Measurements from ENCODE around the gene RAP1GDS1.

Gene RAP1GDS1

DNA sequence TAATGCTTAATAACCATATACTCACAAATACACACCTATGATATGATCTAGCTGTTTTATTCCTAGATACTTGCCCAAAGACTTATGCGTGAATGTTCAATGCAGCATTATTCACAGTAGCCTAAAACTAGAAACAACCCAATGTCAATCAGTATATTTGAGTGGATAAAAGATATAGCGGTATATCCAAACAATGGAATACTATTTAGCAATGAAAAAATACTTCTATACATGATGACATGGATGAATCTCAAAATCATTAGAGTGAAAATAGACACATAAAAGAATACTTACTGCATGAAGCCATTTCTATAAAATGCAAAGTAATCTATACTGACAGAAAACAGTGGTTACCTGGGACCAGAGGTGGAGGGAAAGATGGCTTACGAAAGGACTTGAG lies 108.1 kb downstream of the RAP1GDS1 start:
- TF ChIP-seq, protein P1, sequence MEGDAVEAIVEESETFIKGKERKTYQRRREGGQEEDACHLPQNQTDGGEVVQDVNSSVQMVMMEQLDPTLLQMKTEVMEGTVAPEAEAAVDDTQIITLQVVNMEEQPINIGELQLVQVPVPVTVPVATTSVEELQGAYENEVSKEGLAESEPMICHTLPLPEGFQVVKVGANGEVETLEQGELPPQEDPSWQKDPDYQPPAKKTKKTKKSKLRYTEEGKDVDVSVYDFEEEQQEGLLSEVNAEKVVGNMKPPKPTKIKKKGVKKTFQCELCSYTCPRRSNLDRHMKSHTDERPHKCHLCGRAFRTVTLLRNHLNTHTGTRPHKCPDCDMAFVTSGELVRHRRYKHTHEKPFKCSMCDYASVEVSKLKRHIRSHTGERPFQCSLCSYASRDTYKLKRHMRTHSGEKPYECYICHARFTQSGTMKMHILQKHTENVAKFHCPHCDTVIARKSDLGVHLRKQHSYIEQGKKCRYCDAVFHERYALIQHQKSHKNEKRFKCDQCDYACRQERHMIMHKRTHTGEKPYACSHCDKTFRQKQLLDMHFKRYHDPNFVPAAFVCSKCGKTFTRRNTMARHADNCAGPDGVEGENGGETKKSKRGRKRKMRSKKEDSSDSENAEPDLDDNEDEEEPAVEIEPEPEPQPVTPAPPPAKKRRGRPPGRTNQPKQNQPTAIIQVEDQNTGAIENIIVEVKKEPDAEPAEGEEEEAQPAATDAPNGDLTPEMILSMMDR (IDR thresholded peaks at IDR 0.05): no peak
- Histone ChIP-seq H3K9me3 (ENCODE audit: control insufficient read depth, low read length) (no peaks in the 10 kb centered on the region), H3K4me3 (ENCODE audit: low read depth, low read length) (no peak overlapping the region), H3K79me2 (no peaks in the 10 kb centered on the region), H3K9ac (no peak overlapping the region), H3K36me3 (ENCODE audit: control insufficient read depth, insufficient read depth, low read length) (no peaks in the 10 kb centered on the region), H3K27me3 (ENCODE audit: control insufficient read depth, insufficient read depth, low read length) (no peaks in the 10 kb centered on the region), H2AFZ (no peak overlapping the region), H3K4me2 (ENCODE audit: low read length) (no peak overlapping the region), H3K27ac (no peak overlapping the region), H3K4me1 (no peaks in the 10 kb centered on the region)

DNA sequence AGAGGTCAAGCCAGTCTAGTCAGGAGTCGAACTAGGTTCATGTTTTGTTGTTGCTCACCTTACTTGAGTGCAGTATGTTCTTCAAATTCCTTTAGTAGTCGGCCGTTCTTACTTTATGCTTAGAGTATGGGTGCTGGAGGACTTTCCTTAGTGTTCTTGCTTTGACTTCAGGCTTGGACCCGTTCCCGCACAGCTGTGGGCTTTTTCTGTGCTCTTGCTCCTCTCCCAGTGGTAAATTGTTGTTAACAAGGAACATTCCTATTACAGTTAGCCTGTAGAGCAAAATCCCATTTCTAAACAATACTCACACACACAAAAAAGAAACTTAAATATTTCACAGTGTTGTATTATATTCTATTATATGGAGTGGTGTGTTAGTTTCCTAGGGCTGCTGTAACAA lies 113.5 kb downstream of the RAP1GDS1 start:
- Histone ChIP-seq H3K9ac (no peak overlapping the region), H3K4me3 (ENCODE audit: low read depth, low read length) (no peak overlapping the region), H3K4me2 (ENCODE audit: low read length) (no peak overlapping the region), H3K27me3 (ENCODE audit: control insufficient read depth, insufficient read depth, low read length) (no peaks in the 10 kb centered on the region), H3K36me3 (ENCODE audit: control insufficient read depth, insufficient read depth, low read length) (no peaks in the 10 kb centered on the region), H3K79me2 (no peaks in the 10 kb centered on the region), H3K27ac (no peak overlapping the region), H3K4me1 (no peaks in the 10 kb centered on the region), H2AFZ (no peak overlapping the region), H3K9me3 (ENCODE audit: control insufficient read depth, low read length) (no peaks in the 10 kb centered on the region)
- TF ChIP-seq, protein P1 (IDR thresholded peaks at IDR 0.05): no peak

GRCh38 chr4:98377559-98377958 lies 116.4 kb downstream of the RAP1GDS1 start:
- no peak overlapping the region for H3K4me2 ChIP-seq (ENCODE audit: low read length)
- no peaks in the 10 kb centered on the region for H3K79me2 ChIP-seq
- no peak overlapping the region for H3K9ac ChIP-seq
- TF ChIP-seq, protein P1 (IDR thresholded peaks at IDR 0.05): no peak
- H3K27ac ChIP-seq: no peak overlapping the region
- H3K27me3 ChIP-seq (ENCODE audit: control insufficient read depth, insufficient read depth, low read length): no peaks in the 10 kb centered on the region
- H3K36me3 ChIP-seq (ENCODE audit: control insufficient read depth, insufficient read depth, low read length): no peaks in the 10 kb centered on the region
- no peak overlapping the region for H3K4me3 ChIP-seq (ENCODE audit: low read depth, low read length)
- no peaks in the 10 kb centered on the region for H3K9me3 ChIP-seq (ENCODE audit: control insufficient read depth, low read length)
- H2AFZ ChIP-seq: no peak overlapping the region
- H3K4me1 ChIP-seq: no peaks in the 10 kb centered on the region

DNA sequence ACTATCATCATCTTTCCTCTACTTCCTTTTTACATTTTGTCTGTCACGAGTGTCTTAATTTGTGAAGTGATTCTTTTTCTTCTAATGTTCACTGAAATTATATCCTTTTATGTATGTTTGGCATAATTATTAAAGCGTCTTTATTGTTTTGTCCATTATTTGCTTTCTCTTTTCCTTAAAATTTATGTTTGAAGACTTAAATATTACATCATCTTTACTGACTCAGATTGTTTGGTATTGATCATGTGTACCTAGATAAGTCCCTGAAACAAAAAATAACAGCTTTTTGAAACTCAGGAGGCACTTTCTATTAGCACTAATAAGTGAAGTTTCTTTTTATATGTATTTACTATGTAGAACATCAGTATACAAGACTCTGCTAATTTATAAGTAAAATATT lies 120.1 kb downstream of the RAP1GDS1 start:
- no peak overlapping the region for H3K9ac ChIP-seq
- no peak overlapping the region for H3K4me3 ChIP-seq (ENCODE audit: low read depth, low read length)
- no peaks in the 10 kb centered on the region for H3K27me3 ChIP-seq (ENCODE audit: control insufficient read depth, insufficient read depth, low read length)
- no peak overlapping the region for H2AFZ ChIP-seq
- no peaks in the 10 kb centered on the region for H3K9me3 ChIP-seq (ENCODE audit: control insufficient read depth, low read length)
- no peak overlapping the region for H3K27ac ChIP-seq
- H3K36me3 ChIP-seq (ENCODE audit: control insufficient read depth, insufficient read depth, low read length): no peaks in the 10 kb centered on the region
- TF ChIP-seq, protein P1 (IDR thresholded peaks at IDR 0.05): no peak
- no peaks in the 10 kb centered on the region for H3K79me2 ChIP-seq
- H3K4me1 ChIP-seq: no peaks in the 10 kb centered on the region
- no peak overlapping the region for H3K4me2 ChIP-seq (ENCODE audit: low read length)

DNA sequence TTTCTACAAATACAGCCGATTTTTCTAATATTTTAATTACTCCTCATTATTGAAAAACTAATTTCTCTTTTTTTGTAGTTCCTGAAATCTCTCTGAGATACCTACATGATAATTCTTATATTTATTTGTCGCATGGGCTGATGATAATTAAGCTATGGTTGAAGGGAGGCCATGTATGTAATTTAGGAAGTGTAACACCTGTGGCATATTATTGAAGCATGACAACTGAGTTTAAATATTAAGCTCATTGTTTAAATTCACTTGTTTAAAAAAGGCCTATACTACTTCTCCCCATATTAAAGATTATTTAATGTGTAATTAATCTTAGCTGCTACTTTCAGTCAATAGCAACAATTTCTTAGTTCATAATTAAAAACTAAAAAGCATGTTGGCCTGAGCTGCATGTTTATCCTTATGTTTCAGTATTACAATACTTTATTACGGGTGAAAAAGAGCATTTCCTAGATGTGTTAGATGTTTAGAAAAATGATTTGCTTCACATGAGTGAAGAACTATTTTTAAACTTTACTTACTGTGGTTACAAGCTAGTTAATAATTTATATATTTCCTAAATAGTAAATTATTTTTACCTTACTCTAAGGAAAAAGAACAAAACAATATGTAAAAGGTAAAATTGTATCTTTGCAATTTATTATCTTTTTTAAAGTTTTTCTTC lies 122.4 kb downstream of the RAP1GDS1 start:
- TF ChIP-seq, protein P1 (IDR thresholded peaks at IDR 0.05): no peak
- H3K9ac ChIP-seq: no peak overlapping the region
- H3K9me3 ChIP-seq (ENCODE audit: control insufficient read depth, low read length): no peaks in the 10 kb centered on the region
- no peaks in the 10 kb centered on the region for H3K79me2 ChIP-seq
- H3K4me2 ChIP-seq (ENCODE audit: low read length): no peak overlapping the region
- H2AFZ ChIP-seq: no peak overlapping the region
- no peaks in the 10 kb centered on the region for H3K4me1 ChIP-seq
- no peak overlapping the region for H3K27ac ChIP-seq
- no peaks in the 10 kb centered on the region for H3K27me3 ChIP-seq (ENCODE audit: control insufficient read depth, insufficient read depth, low read length)
- H3K4me3 ChIP-seq (ENCODE audit: low read depth, low read length): no peak overlapping the region
- H3K36me3 ChIP-seq (ENCODE audit: control insufficient read depth, insufficient read depth, low read length): no peaks in the 10 kb centered on the region
